ENCODE measurements around the gene CACNA2D2.

Gene CACNA2D2

DNA sequence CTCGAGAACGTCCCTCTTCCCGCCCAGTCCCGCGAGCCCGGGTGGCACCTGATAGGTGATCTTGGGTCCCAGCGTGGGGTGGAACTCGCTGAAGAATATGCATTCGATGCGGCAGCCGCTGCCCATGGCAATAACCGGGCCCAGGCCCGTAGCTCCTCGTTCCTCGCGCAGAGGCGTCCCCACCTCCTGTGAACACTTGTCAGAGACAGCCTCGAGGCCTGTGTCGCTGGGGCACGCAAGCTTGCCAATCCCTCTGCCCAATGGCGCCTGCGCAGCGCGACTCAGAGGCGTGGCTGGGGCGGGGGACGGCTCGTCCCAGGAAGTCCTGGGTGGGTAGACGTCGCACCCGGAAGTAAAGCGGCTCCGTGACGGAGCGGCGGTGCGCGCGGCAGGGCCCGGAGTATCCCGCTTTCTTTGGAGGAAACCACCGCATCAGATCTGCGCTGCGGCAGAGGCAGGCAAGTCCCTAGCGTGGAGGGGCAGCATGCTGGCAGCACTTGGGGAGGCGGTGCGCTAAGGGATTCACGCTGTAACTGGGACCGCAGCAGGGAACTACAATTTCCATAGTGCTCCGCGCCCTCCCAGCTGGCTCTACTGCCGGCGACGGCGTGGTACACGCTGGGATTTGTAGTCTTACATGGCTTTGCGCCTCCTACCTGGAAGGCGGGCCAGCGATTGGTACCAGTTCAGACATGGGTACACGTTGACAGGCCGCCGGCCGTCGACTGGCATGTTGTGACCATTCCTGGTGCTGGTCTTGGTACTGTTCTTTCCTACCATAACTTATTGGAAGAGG lies 152.7 kb downstream of the CACNA2D2 start, which contains the start of the genes CYB561D2 and NPRL2:
CYB561D2 (plus strand) TSS at position 336 of the 796 bp plus-strand sequence. CDS start 572 bp downstream, outside the sequence.
NPRL2 (minus strand) TSS at position 249 of the 796 bp plus-strand sequence; CDS start at position 126, 123 bp downstream.
- H3K27ac ChIP-seq (ENCODE audit: low read length), result peak within 1 kb of the TSS; percentile 93
- peak within 1 kb of the TSS; percentile 26 to 76 for H3K4me3 ChIP-seq (ENCODE audit: low read depth in 1 of 2, low read length in 2 of 2)
- H4K20me1 ChIP-seq (ENCODE audit: insufficient read depth, low read length), result peaks cover 29% of the 10 kb centered on the region
- peaks cover 58% of the 10 kb centered on the region for H3K36me3 ChIP-seq (ENCODE audit: insufficient read depth, low read length)
- no peak for TF ChIP-seq EZH2 (IDR thresholded peaks at IDR 0.05; ENCODE audit: borderline replicate concordance, low read depth, low read length, severe bottlenecking)
- TF ChIP-seq, protein P1, sequence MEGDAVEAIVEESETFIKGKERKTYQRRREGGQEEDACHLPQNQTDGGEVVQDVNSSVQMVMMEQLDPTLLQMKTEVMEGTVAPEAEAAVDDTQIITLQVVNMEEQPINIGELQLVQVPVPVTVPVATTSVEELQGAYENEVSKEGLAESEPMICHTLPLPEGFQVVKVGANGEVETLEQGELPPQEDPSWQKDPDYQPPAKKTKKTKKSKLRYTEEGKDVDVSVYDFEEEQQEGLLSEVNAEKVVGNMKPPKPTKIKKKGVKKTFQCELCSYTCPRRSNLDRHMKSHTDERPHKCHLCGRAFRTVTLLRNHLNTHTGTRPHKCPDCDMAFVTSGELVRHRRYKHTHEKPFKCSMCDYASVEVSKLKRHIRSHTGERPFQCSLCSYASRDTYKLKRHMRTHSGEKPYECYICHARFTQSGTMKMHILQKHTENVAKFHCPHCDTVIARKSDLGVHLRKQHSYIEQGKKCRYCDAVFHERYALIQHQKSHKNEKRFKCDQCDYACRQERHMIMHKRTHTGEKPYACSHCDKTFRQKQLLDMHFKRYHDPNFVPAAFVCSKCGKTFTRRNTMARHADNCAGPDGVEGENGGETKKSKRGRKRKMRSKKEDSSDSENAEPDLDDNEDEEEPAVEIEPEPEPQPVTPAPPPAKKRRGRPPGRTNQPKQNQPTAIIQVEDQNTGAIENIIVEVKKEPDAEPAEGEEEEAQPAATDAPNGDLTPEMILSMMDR (IDR thresholded peaks at IDR 0.05; ENCODE audit: borderline replicate concordance, extremely low read depth, low read length, poor library complexity, severe bottlenecking), result no peak
- ATAC-seq (ENCODE audit: insufficient read depth, low read depth) (peak; percentile 89), DNase-seq (peak; percentile 99)
- peaks cover 42% of the 10 kb centered on the region for H3K4me1 ChIP-seq (ENCODE audit: insufficient read depth, low read length)
- peak within 1 kb of the TSS; percentile 61 for H3K9ac ChIP-seq (ENCODE audit: low read depth, low read length)
- H3K79me2 ChIP-seq (ENCODE audit: insufficient read depth, low read length), result peaks cover 51% of the 10 kb centered on the region
- no peaks in the 10 kb centered on the region for H3K27me3 ChIP-seq (ENCODE audit: insufficient read depth, low read length, poor library complexity)
- peak within 1 kb of the TSS; percentile 90 for H2AFZ ChIP-seq (ENCODE audit: low read depth, low read length)
- peak within 1 kb of the TSS; percentile 89 for H3K4me2 ChIP-seq (ENCODE audit: insufficient read depth, low read length)
- no peaks in the 10 kb centered on the region for H3K9me3 ChIP-seq (ENCODE audit: insufficient read depth, low read length, severe bottlenecking)

DNA sequence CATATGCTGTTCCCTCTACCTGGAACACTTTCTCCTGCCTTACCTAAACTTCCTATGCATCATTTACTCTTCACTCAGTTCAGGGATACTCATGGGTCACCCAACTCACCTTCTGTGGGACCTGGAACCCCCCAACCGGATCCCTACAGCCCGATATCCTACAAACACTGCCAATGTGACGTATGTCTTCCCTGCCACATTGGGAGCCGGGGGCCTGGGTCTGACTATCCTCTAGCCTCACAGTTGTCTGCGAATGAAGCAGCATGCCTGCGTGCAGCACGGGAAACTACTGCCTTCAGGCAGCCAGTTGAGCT lies 153.3 kb downstream of the CACNA2D2 start:
- H2AFZ ChIP-seq (ENCODE audit: low read depth, low read length), result peak overlapping the region; percentile 90
- TF ChIP-seq EZH2 (IDR thresholded peaks at IDR 0.05; ENCODE audit: borderline replicate concordance, low read depth, low read length, severe bottlenecking), result no peak
- TF ChIP-seq, protein P1 (IDR thresholded peaks at IDR 0.05; ENCODE audit: borderline replicate concordance, extremely low read depth, low read length, poor library complexity, severe bottlenecking), result no peak

DNA sequence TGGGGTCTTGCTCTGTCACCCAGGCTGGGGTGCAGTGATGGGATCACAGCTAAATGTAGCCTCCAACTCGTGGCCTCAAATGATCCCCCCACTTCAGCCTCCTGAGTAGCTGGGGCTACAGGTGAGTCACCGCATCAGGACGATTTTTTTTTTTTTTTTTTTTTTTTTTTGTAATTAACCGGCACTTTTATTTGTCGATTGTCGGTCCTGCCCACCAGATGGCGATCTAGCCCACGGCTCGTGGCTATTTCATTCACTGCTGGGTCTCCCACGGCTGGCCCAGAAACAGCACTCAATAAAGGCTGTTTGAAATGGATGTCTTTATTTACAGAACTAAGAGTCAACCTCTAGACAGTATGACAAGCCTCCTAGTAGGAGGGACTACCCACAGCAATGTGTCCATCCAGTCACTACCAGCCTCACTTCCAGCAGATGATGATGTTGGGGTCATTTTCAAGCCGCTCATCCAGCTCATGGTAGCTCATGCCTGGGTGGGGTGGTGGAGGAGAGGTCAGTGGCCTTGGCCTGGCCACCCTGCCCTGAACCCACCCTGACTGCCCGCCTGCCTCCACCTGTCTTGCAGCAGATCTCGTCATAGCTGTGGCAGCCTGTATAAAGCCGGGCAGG lies 156.1 kb downstream of the CACNA2D2 start:
- no peak for TF ChIP-seq EZH2 (IDR thresholded peaks at IDR 0.05; ENCODE audit: borderline replicate concordance, low read depth, low read length, severe bottlenecking)
- TF ChIP-seq, protein P1 (IDR thresholded peaks at IDR 0.05; ENCODE audit: borderline replicate concordance, extremely low read depth, low read length, poor library complexity, severe bottlenecking), result peak; percentile 67
- Histone ChIP-seq H3K4me1 (ENCODE audit: insufficient read depth, low read length) (peaks cover 37% of the 10 kb centered on the region), H3K27me3 (ENCODE audit: insufficient read depth, low read length, poor library complexity) (no peaks in the 10 kb centered on the region), H4K20me1 (ENCODE audit: insufficient read depth, low read length) (peaks cover 12% of the 10 kb centered on the region), H3K27ac (ENCODE audit: low read length) (no peak overlapping the region), H2AFZ (ENCODE audit: low read depth, low read length) (no peak overlapping the region), H3K79me2 (ENCODE audit: insufficient read depth, low read length) (peaks cover 33% of the 10 kb centered on the region), H3K9ac (ENCODE audit: low read depth, low read length) (no peak overlapping the region), H3K9me3 (ENCODE audit: insufficient read depth, low read length, severe bottlenecking) (no peaks in the 10 kb centered on the region), H3K4me3 (ENCODE audit: low read depth in 1 of 2, low read length in 2 of 2) (no peak overlapping the region), H3K4me2 (ENCODE audit: insufficient read depth, low read length) (no peak overlapping the region), H3K36me3 (ENCODE audit: insufficient read depth, low read length) (peaks cover 27% of the 10 kb centered on the region)
- peak; percentile 73 for DNase-seq
- no peak for ATAC-seq (ENCODE audit: insufficient read depth, low read depth)

More for the DNA sequence above, 153.3 kb downstream of the CACNA2D2 start:
- ATAC-seq (ENCODE audit: insufficient read depth, low read depth) (no peak), DNase-seq (no peak)
- Histone ChIP-seq H4K20me1 (ENCODE audit: insufficient read depth, low read length) (peaks cover 24% of the 10 kb centered on the region), H3K9me3 (ENCODE audit: insufficient read depth, low read length, severe bottlenecking) (no peaks in the 10 kb centered on the region), H3K4me3 (ENCODE audit: low read depth in 1 of 2, low read length in 2 of 2) (peak overlapping the region; percentile 26 to 76), H3K27ac (ENCODE audit: low read length) (peak overlapping the region; percentile 93), H3K36me3 (ENCODE audit: insufficient read depth, low read length) (peaks cover 53% of the 10 kb centered on the region), H3K79me2 (ENCODE audit: insufficient read depth, low read length) (peaks cover 45% of the 10 kb centered on the region), H3K27me3 (ENCODE audit: insufficient read depth, low read length, poor library complexity) (no peaks in the 10 kb centered on the region), H3K4me1 (ENCODE audit: insufficient read depth, low read length) (peaks cover 37% of the 10 kb centered on the region), H3K4me2 (ENCODE audit: insufficient read depth, low read length) (peak overlapping the region; percentile 89), H3K9ac (ENCODE audit: low read depth, low read length) (peak overlapping the region; percentile 61)

All from DND-41 (cell line).